Measurements from ENCODE around the gene SPNS3. TPM values are rescaled to one million over a fixed set of nuclear protein-coding genes. Genes with fewer than 3 reads are reported as not detected.

The SPNS3 gene
- polyA plus RNA-seq, 3 donors from 2014 or later: 2.7 to 7.3 (median 2.8) TPM

- no peak for DNase-seq
- Mint-ChIP-seq H3K27me3 (ENCODE audit: low read depth in 3 of 3) (peaks cover 0 to 10% (median 0%) of the 10 kb centered on the region in 3 donors), H3K4me1 (peaks cover 0 to 3% of the 10 kb centered on the region in 2 donors), H3K9me3 (no peaks in the 10 kb centered on the region), H3K27ac (peak overlapping the region in 1 of 6 donors; percentile 13), H3K4me3 (no peak overlapping the region), H3K36me3 (no peaks in the 10 kb centered on the region)
Observed at GRCh38 chr17:4492721-4493561, 59.2 kb downstream of the SPNS3 start.

- DNase-seq: no peak
- H3K4me1 Mint-ChIP-seq: peaks cover 18 to 20% of the 10 kb centered on the region in 2 donors
- peak overlapping the region in 3 of 5 donors; percentile 30 to 53 (median 47) for H3K4me3 Mint-ChIP-seq
- no peaks in the 10 kb centered on the region for H3K36me3 Mint-ChIP-seq
- peaks cover 0 to 2% (median 0%) of the 10 kb centered on the region in 6 donors for H3K9me3 Mint-ChIP-seq
- peaks cover 4 to 23% (median 19%) of the 10 kb centered on the region in 3 donors for H3K27me3 Mint-ChIP-seq (ENCODE audit: low read depth in 3 of 3)
- H3K27ac Mint-ChIP-seq: no peak overlapping the region
Observed at GRCh38 chr17:4497101-4497824, 63.5 kb downstream of the SPNS3 start.

- peak; percentile 43 to 54 (median 46) for DNase-seq
- peaks cover 18 to 20% of the 10 kb centered on the region in 2 donors for H3K4me1 Mint-ChIP-seq
- H3K27ac Mint-ChIP-seq: no peak within 1 kb of the TSS
Observed at GRCh38 chr17:4498461-4499397, 65.0 kb downstream of the SPNS3 start, which contains the start of gene SPNS2. Gene SPNS2, plus strand, starts transcription at chr17:4498881. Its CDS starts 167 bp downstream, at chr17:4499048.

GRCh38 chr17:4499431-4500190 lies 65.9 kb downstream of the SPNS3 start:
- DNase-seq: peak in 1 of 3 donors; percentile 12
- H3K27me3 Mint-ChIP-seq (ENCODE audit: low read depth in 3 of 3): peaks cover 7 to 35% (median 16%) of the 10 kb centered on the region in 3 donors
- no peaks in the 10 kb centered on the region for H3K36me3 Mint-ChIP-seq
- H3K4me3 Mint-ChIP-seq: peak overlapping the region; percentile 70 to 84 (median 79)
- no peak overlapping the region for H3K27ac Mint-ChIP-seq
- peaks cover 0 to 2% (median 0%) of the 10 kb centered on the region in 6 donors for H3K9me3 Mint-ChIP-seq
- peaks cover 18 to 20% of the 10 kb centered on the region in 2 donors for H3K4me1 Mint-ChIP-seq

More at GRCh38 chr17:4498461-4499397, 65.0 kb downstream of the SPNS3 start, which contains the start of gene SPNS2:
- Mint-ChIP-seq H3K27me3 (ENCODE audit: low read depth in 3 of 3) (peaks cover 7 to 33% (median 16%) of the 10 kb centered on the region in 3 donors), H3K36me3 (no peaks in the 10 kb centered on the region), H3K9me3 (peaks cover 0 to 2% (median 0%) of the 10 kb centered on the region in 6 donors), H3K4me3 (peak within 1 kb of the TSS; percentile 70 to 84 (median 79))

- no peak overlapping the region for H3K27ac Mint-ChIP-seq
- H3K36me3 Mint-ChIP-seq: no peaks in the 10 kb centered on the region
- no peak for DNase-seq
- peaks cover 0 to 2% (median 0%) of the 10 kb centered on the region in 6 donors for H3K9me3 Mint-ChIP-seq
- peak overlapping the region; percentile 58 to 84 (median 63) for H3K4me3 Mint-ChIP-seq
- H3K27me3 Mint-ChIP-seq (ENCODE audit: low read depth in 3 of 3): peaks cover 7 to 35% (median 16%) of the 10 kb centered on the region in 3 donors
- H3K4me1 Mint-ChIP-seq: peaks cover 18 to 20% of the 10 kb centered on the region in 2 donors
Observed at GRCh38 chr17:4500191-4500571, 66.4 kb downstream of the SPNS3 start.

- no peak for DNase-seq
- Mint-ChIP-seq H3K4me3 (peak overlapping the region in 1 of 5 donors; percentile 5), H3K27ac (no peak overlapping the region), H3K36me3 (no peaks in the 10 kb centered on the region), H3K27me3 (ENCODE audit: low read depth in 3 of 3) (peaks cover 7 to 35% (median 16%) of the 10 kb centered on the region in 3 donors), H3K9me3 (peaks cover 0 to 2% (median 0%) of the 10 kb centered on the region in 6 donors), H3K4me1 (peaks cover 18 to 20% of the 10 kb centered on the region in 2 donors)
Observed at GRCh38 chr17:4501295-4501949, 67.7 kb downstream of the SPNS3 start.

GRCh38 chr17:4502466-4503154 lies 68.9 kb downstream of the SPNS3 start:
- Mint-ChIP-seq H3K27me3 (ENCODE audit: low read depth in 3 of 3) (peaks cover 7 to 35% (median 10%) of the 10 kb centered on the region in 3 donors), H3K4me3 (no peak overlapping the region), H3K4me1 (peaks cover 18 to 22% of the 10 kb centered on the region in 2 donors), H3K27ac (no peak overlapping the region), H3K9me3 (peaks cover 0 to 2% (median 0%) of the 10 kb centered on the region in 6 donors), H3K36me3 (no peaks in the 10 kb centered on the region)
- no peak for DNase-seq

- DNase-seq: no peak
- H3K4me3 Mint-ChIP-seq: no peak overlapping the region
- H3K27ac Mint-ChIP-seq: no peak overlapping the region
- H3K27me3 Mint-ChIP-seq (ENCODE audit: low read depth in 3 of 3): peaks cover 7 to 37% (median 12%) of the 10 kb centered on the region in 3 donors
- H3K4me1 Mint-ChIP-seq: peaks cover 23 to 25% of the 10 kb centered on the region in 2 donors
- H3K9me3 Mint-ChIP-seq: peaks cover 0 to 2% (median 0%) of the 10 kb centered on the region in 6 donors
- H3K36me3 Mint-ChIP-seq: no peaks in the 10 kb centered on the region
Observed at GRCh38 chr17:4503283-4504025, 69.7 kb downstream of the SPNS3 start.

- Mint-ChIP-seq H3K36me3 (no peaks in the 10 kb centered on the region), H3K4me3 (no peak overlapping the region), H3K9me3 (peaks cover 0 to 2% (median 0%) of the 10 kb centered on the region in 6 donors), H3K4me1 (peaks cover 30 to 33% of the 10 kb centered on the region in 2 donors), H3K27ac (no peak overlapping the region), H3K27me3 (ENCODE audit: low read depth in 3 of 3) (peaks cover 8 to 40% (median 16%) of the 10 kb centered on the region in 3 donors)
- DNase-seq: no peak
Observed at GRCh38 chr17:4504188-4504587, 70.4 kb downstream of the SPNS3 start.

GRCh38 chr17:4505187-4505586 lies 71.4 kb downstream of the SPNS3 start:
- peaks cover 8 to 33% (median 12%) of the 10 kb centered on the region in 3 donors for H3K27me3 Mint-ChIP-seq (ENCODE audit: low read depth in 3 of 3)

More at GRCh38 chr17:4505187-4505586, 71.4 kb downstream of the SPNS3 start:
- H3K36me3 Mint-ChIP-seq: no peaks in the 10 kb centered on the region
- H3K9me3 Mint-ChIP-seq: peaks cover 0 to 2% (median 0%) of the 10 kb centered on the region in 6 donors
- no peak overlapping the region for H3K27ac Mint-ChIP-seq
- H3K4me1 Mint-ChIP-seq: peaks cover 29 to 35% of the 10 kb centered on the region in 2 donors
- no peak for DNase-seq
- H3K4me3 Mint-ChIP-seq: no peak overlapping the region

Measured in immature natural killer cell (primary cell).